HEK293T (cell line): ENCODE measurements around the gene GIGYF2.

Experiments used
- ARNT ChIP-seq: fragments of 450-650 bp; IDR thresholded peaks from 2 replicates; pipeline ENCODE4 v1.6.1; 2017; ENCODE audit warnings: mild to moderate bottlenecking
- BHLHE40 ChIP-seq: fragments of 450-650 bp; IDR thresholded peaks from 2 replicates; pipeline ENCODE4 v1.6.1; 2016; ENCODE audit warnings: mild to moderate bottlenecking, moderate library complexity, borderline replicate concordance
- ELF4 ChIP-seq: fragments of 450-650 bp; IDR thresholded peaks from 2 replicates; pipeline ENCODE4 v1.6.1; 2017; ENCODE audit warnings: antibody characterized with exemption
- FOXA1 ChIP-seq: fragments of 450-650 bp; IDR thresholded peaks from 2 replicates; pipeline ENCODE4 v1.6.1; 2016; ENCODE audit warnings: mild to moderate bottlenecking
- FOXK2 ChIP-seq: fragments of 450-650 bp; IDR thresholded peaks from 2 replicates; pipeline ENCODE4 v1.6.1; 2016; ENCODE audit warnings: mild to moderate bottlenecking
- HDGF ChIP-seq: fragments of 450-650 bp; IDR thresholded peaks from 2 replicates; pipeline ENCODE4 v1.6.1; 2017; ENCODE audit warnings: antibody characterized with exemption, borderline replicate concordance
- SP1 ChIP-seq: fragments of 450-650 bp; IDR thresholded peaks from 2 replicates; pipeline ENCODE4 v1.6.1; 2017
- SUZ12 ChIP-seq: fragments of 450-650 bp; IDR thresholded peaks from 2 replicates; pipeline ENCODE4 v1.6.1; 2016; ENCODE audit warnings: mild to moderate bottlenecking
- TARDBP ChIP-seq: fragments of 450-650 bp; IDR thresholded peaks from 2 replicates; pipeline ENCODE4 v1.6.1; 2016
- TF ChIP-seq, protein P1 (sequence below): fragments of 450-650 bp; IDR thresholded peaks from 2 replicates; pipeline ENCODE4 v1.6.1; 2016

DNA sequence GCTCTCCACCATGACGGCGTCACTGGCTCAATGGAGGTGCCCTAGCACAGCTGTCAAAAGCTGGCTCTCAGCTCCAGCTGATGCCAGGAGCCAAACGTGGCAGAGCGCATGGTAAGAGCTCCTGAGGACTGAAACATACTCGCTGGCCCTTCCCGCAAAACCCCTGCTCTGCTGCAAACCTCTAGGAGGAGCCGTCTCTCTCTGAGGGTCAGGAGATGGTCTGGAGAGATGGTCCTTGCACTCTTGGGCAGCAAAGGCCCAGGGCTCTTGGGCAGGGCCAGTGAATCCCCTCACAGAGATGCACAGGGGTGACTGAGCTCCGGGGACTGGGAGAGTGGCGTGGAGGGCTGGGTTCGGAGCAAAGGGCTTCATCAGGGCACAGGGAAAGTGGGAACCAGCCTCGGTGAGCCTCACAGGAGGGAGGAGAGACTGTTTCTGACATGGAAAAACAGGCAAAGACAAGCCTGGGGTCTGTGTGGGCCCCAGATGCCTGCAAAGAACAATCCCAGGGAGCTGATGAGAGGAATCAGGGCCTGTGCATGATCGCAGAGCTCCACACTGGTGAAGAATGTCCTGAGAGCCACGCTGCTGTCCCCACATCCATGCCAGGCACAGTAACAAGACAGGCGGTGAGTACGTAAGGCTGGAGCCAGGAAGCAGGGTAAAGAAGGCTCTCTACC is 190.2 kb downstream of the GIGYF2 start:
- TF ChIP-seq ELF4, result no peak
- no peak for TF ChIP-seq BHLHE40
- no peak for TF ChIP-seq ARNT
- TF ChIP-seq, protein P1, sequence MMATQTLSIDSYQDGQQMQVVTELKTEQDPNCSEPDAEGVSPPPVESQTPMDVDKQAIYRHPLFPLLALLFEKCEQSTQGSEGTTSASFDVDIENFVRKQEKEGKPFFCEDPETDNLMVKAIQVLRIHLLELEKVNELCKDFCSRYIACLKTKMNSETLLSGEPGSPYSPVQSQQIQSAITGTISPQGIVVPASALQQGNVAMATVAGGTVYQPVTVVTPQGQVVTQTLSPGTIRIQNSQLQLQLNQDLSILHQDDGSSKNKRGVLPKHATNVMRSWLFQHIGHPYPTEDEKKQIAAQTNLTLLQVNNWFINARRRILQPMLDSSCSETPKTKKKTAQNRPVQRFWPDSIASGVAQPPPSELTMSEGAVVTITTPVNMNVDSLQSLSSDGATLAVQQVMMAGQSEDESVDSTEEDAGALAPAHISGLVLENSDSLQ, result no peak
- no peak for TF ChIP-seq TARDBP
- TF ChIP-seq SUZ12, result no peak
- no peak for TF ChIP-seq SP1
- TF ChIP-seq FOXA1, result no peak
- TF ChIP-seq FOXK2, result no peak
- TF ChIP-seq HDGF, result no peak
